HG03442 (cell line): ENCODE results near the gene PNISR.
A peak's percentile ranks its signal among the peaks of the same experiment; 100 is the strongest.

ENCODE experiments used
- ATAC-seq: cut with Tn5 transposase; IDR thresholded peaks from one replicate; pipeline ENCODE4 v1.9.1; 2021; ENCODE audit warnings: mild to moderate bottlenecking, moderate library complexity; ENCODE audit not compliant: unreplicated experiment

The PNISR gene

GRCh38 chr6:99412065-99412464, 13.0 kb downstream of the PNISR start:
- ATAC-seq: no peak

DNA sequence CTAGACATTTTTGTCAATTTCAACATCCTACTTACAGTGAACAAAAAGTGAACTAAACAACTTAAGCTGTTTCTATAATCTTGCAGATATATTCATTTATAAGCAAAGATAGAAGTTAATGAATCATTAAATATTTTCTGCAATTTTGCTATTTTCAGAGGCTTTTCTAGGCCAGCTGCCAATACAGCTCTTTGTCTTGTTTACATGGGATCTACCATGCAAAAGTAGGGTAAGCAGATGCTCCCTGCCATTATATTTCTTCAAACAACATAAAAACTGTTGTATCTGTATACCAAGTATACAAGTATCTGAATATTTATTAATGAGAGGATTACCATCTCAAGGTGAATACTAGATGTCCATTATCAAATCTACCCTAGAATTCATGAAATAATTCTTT, 15.4 kb downstream of the PNISR start:
- ATAC-seq: no peak

GRCh38 chr6:99407076-99407475, 18.0 kb downstream of the PNISR start:
- no peak for ATAC-seq

DNA sequence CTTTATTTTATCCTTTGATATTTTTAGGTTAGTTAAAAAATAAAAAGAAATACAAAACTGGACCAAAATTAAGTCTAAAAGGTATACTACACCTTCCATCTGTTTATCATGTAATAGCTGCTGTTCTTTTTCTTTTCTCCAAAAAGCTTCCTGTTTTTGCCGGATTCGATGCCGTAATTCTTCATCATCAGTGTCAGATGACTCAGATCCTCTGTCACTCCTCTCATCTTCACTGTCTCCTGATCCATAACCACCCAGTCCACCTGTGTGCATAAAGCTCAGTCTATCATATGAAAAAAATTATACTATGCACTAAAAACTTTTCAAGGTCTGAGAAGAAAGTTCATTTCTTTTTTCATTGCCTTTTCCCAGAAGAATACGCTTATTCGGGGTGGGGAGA, 22.7 kb downstream of the PNISR start:
- ATAC-seq: no peak

- no peak for ATAC-seq
These were observed 27.8 kb downstream of the PNISR start for GRCh38 chr6:99397287-99397686.

- ATAC-seq: peak; percentile 75
These were observed 31.2 kb downstream of the PNISR start, which contains the start of gene COQ3 for GRCh38 chr6:99393698-99394531. TSS of gene COQ3 (minus strand) at chr6:99394195. CDS start at chr6:99394179, 16 bp downstream.

DNA sequence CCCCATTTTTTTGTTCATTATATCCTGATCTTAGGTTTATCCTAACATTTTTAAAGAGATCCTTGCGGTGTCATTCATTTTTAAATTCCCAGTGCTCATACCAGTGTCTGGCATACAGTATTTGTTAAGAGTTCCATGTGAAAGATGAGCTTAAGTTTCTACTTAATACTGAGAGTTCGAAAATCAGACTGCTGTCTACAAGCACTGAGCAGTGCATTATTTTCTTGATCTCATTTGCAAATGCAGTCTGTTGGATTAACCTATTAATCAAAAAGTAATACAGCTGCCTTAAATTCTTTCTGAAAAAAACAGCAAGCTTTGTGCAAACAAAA, 31.8 kb downstream of the PNISR start:
- ATAC-seq: peak; percentile 13

DNA sequence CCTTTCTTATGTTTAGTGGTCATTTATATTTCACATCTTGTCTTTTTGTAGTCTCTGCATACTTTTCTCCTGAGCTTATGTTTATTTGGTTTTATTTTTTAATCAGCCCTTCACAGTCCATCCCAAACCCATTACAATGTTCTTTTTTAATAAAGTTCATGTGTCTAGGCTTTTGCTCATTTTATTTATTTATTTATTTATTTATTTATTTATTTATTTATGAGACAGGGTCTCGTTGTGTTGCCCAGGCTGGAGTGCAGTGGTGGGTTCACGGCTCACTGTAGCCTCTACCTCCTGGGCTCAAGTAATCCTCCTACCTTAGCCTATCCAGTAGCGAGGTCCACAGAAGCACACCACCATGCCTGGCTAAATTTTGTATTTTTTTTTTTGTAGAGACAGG, 34.2 kb downstream of the PNISR start:
- ATAC-seq: no peak

- ATAC-seq: no peak
These were observed 40.6 kb downstream of the PNISR start for GRCh38 chr6:99384507-99384906.

- ATAC-seq: no peak
These were observed 46.5 kb downstream of the PNISR start for GRCh38 chr6:99378636-99379035.

- ATAC-seq: no peak
These were observed 55.6 kb downstream of the PNISR start for GRCh38 chr6:99369533-99369932.

GRCh38 chr6:99366852-99367251, 58.3 kb downstream of the PNISR start:
- no peak for ATAC-seq

DNA sequence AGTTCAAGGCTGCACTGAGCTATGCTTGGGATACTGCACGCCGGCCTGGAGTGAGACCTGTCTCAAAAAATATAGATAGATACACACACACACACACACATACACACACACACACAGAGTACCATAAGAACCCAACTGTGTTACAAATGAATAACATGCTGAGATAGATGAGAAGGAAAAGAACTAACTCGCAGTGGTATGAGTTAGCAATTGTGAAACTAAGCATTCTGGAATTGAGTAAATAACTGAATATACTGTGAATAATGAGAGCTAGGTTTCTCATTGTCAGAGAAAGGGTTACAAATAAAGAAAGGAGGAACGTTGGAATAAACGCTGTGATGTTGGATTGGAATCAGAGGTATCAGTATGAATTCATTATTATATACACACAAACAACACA, 61.1 kb downstream of the PNISR start:
- peak; percentile 98 for ATAC-seq

DNA sequence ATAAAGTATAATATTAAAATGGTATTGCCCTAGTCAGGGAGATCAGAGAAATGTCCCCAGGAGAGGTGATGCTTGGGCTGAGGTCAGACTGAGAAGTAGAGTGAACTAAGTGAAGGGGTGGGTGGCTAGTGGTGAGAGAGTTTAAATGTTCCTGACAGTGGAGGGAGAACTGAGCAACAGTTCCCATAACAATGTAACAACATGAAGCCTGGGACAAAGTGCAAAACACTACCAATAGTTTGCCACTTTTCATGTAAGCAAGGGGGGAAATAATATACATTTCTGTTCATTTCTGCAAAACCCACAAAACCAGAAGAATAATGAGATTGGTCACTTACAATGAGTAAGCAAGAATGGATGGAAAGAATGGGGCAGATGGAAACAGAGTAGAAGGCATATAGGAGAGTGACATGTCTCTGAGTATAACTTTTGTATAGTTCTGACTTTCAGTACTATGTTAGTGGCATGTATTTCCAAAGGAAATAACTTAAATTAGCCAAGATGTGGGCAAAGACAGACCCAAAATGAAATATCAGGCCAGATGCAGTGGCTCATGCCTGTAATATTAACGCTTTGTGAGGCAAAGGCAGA, 62.3 kb downstream of the PNISR start:
- ATAC-seq: no peak

GRCh38 chr6:99359800-99360199, 65.3 kb downstream of the PNISR start:
- ATAC-seq: no peak

- no peak for ATAC-seq
These were observed 68.5 kb downstream of the PNISR start for GRCh38 chr6:99356641-99357040.

GRCh38 chr6:99354983-99355382, 70.1 kb downstream of the PNISR start:
- ATAC-seq: no peak

- ATAC-seq: no peak
These were observed 72.0 kb downstream of the PNISR start for GRCh38 chr6:99353126-99353525.

- ATAC-seq: no peak
These were observed 74.5 kb downstream of the PNISR start for GRCh38 chr6:99350573-99350972.

DNA sequence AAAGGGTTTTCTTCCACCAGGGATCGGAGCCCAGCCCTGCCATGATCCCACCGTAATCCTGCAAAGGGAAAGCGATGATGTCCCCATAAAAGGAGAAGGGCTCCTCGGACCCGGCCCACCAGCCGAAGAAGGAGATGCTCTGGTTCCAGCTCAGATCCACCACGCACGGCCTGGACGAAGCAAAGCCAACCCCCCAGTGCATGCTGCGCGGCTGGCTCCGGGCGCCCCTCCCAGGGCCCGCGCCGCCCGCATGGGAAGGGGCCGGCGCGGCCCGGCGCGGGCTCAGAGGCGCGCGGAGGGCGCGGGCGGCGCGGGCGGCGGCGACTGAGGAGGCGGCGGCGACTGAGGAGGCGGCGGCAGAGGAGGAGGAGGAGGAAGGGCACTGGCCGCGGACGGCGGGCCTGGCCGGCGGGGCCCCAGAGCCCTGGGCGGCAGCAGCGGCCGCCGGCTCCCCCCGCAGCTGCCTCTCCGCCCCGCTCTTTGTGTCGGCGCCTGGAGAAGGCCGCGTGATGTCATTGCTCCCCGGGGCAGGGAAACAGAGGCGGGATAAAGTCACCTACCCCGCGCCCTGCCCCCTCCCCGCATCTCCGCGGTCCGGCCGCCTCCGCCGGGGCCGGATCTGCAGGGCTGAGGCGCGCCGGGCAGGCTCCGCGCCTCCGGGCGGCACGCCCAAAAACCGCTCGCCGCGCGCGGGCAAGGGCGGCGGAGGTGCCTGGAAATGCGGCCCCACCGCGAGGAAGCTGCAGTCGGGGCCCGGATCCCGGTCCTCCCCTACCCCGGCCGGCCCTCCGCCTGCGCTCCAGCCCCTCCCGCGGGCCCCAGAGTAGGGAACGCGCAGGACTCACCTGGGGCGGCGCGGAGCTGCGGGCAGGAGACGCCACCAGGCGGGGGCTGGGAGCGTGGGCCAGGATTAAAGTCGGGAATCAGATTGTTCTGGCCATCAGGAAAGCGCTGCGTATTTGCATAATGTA, 75.7 kb downstream of the PNISR start, which contains the start of gene FAXC:
FAXC (minus strand) TSS at position 504 of the 971 bp plus-strand sequence; CDS start at position 202, 302 bp downstream.
- ATAC-seq: peak; percentile 46
